Transverse colon (tissue), 3 donors: Measurements from ENCODE around the gene CCDC51.

Experiments
- EP300 ChIP-seq: sonication (generic); formaldehyde crosslinking; IDR thresholded peaks from one replicate; pipeline ENCODE4 v1.6.1; 2017; ENCODE audit warnings: antibody characterized with exemption, low read depth
- POLR2A ChIP-seq: fragments of 450-650 bp; IDR thresholded peaks from one replicate; pipeline ENCODE4 v1.6.1; 2016; ENCODE audit warnings: antibody characterized with exemption, mild to moderate bottlenecking, moderate library complexity
- TF ChIP-seq, protein P1 (sequence below), 5 experiments: fragments of 200-600 bp in 3 of 5; fragments of 450-650 bp in 2 of 5; sonication (generic) in 3 of 5; IDR thresholded peaks; 1 replicate in 2 of 5; 2 replicates in 3 of 5; pipeline ENCODE4 v1.5.1; 2016 to 2017; ENCODE audit warnings: antibody characterized with exemption in 5 of 5, inconsistent platforms in 3 of 5, mild to moderate bottlenecking in 2 of 5, moderate library complexity in 1 of 5

DNA sequence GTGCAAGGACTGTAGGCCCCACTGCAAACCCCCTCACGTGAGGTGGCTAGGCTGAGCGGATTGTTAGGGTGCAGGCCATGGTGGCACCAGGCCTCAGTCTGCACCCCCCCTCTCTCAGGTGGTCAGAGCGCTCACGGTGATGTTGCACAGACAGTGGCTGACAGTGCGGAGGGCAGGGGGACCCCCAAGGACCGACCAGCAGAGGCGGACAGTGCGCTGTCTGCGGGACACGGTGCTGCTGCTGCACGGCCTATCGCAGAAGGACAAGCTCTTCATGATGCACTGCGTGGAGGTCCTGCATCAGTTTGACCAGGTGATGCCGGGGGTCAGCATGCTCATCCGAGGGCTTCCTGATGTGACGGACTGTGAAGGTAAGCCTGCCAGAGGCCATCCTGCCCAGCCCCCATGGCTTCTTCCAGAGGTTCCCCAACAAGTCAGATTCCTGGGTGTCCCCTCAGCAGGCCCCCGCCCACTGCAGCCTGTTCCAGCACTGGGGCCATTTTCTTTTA, 24.8 kb upstream of the CCDC51 start:
- TF ChIP-seq, protein P1, sequence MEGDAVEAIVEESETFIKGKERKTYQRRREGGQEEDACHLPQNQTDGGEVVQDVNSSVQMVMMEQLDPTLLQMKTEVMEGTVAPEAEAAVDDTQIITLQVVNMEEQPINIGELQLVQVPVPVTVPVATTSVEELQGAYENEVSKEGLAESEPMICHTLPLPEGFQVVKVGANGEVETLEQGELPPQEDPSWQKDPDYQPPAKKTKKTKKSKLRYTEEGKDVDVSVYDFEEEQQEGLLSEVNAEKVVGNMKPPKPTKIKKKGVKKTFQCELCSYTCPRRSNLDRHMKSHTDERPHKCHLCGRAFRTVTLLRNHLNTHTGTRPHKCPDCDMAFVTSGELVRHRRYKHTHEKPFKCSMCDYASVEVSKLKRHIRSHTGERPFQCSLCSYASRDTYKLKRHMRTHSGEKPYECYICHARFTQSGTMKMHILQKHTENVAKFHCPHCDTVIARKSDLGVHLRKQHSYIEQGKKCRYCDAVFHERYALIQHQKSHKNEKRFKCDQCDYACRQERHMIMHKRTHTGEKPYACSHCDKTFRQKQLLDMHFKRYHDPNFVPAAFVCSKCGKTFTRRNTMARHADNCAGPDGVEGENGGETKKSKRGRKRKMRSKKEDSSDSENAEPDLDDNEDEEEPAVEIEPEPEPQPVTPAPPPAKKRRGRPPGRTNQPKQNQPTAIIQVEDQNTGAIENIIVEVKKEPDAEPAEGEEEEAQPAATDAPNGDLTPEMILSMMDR (IDR thresholded peaks at IDR 0.05), result no peak
- no peak for TF ChIP-seq POLR2A
- no peak for TF ChIP-seq EP300
